DMS79 treated with DMSO at 0.1 percent for 48 hours (cell line): Measurements from ENCODE around the gene NUDT3.
"Not testable (repeated sequence)": the region's sequence is repeated elsewhere in the genome, so short reads cannot be mapped to it uniquely, and the experiment has no call there.

Experiments
- DNase-seq: peaks from one replicate; lab custom pipeline; 2025; lab: John Stamatoyannopoulos, UW

NUDT3 gene

GRCh38 chr6:34249469-34250261, 142.8 kb downstream of the NUDT3 start:
- DNase-seq, result no peak

- DNase-seq, result peak; percentile 91
Observed at GRCh38 chr6:34248727-34249468, 143.6 kb downstream of the NUDT3 start, which contains the start of gene SMIM29. Gene SMIM29 (minus strand): TSS chr6:34249006. CDS start chr6:34247791, 1,215 bp downstream.

GRCh38 chr6:34248198-34248726, 144.2 kb downstream of the NUDT3 start:
- DNase-seq, result peak; percentile 14

GRCh38 chr6:34247481-34248197, 144.8 kb downstream of the NUDT3 start:
- DNase-seq, result no peak

GRCh38 chr6:34246563-34247391, 145.7 kb downstream of the NUDT3 start:
- peak; percentile 1 for DNase-seq

GRCh38 chr6:34246249-34246562, 146.3 kb downstream of the NUDT3 start:
- DNase-seq, result no peak

- not testable (repeated sequence) for DNase-seq
Observed at GRCh38 chr6:34245761-34246140, 146.7 kb downstream of the NUDT3 start.

- not testable (repeated sequence) for DNase-seq
Observed at GRCh38 chr6:34245032-34245760, 147.3 kb downstream of the NUDT3 start.

GRCh38 chr6:34243901-34244884, 148.3 kb downstream of the NUDT3 start:
- no peak for DNase-seq

GRCh38 chr6:34243131-34243771, 149.2 kb downstream of the NUDT3 start:
- no peak for DNase-seq

GRCh38 chr6:34242252-34243130, 150.0 kb downstream of the NUDT3 start:
- DNase-seq, result no peak

GRCh38 chr6:34241351-34242215, 150.9 kb downstream of the NUDT3 start:
- no peak for DNase-seq

- no peak for DNase-seq
Observed at GRCh38 chr6:34240329-34241248, 151.9 kb downstream of the NUDT3 start.

GRCh38 chr6:34239893-34240292, 152.6 kb downstream of the NUDT3 start:
- no peak for DNase-seq

GRCh38 chr6:34239500-34239825, 153.0 kb downstream of the NUDT3 start:
- no peak for DNase-seq
